Gastroesophageal sphincter (tissue), 3 donors: Measurements from ENCODE around the gene MAP3K14.

Experiments
- CTCF ChIP-seq, 4 experiments: fragments of 200-600 bp in 2 of 4; fragments of 450-650 bp in 2 of 4; sonication (generic) in 1 of 4; IDR thresholded peaks; one replicate each; pipeline ENCODE4 v1.5.1; 2017 to 2019; ENCODE audit warnings: antibody characterized with exemption in 4 of 4, mild to moderate bottlenecking in 2 of 4, moderate library complexity in 2 of 4
- POLR2A ChIP-seq, 2 donors: fragments of 450-650 bp; IDR thresholded peaks; one replicate each; pipeline ENCODE4 v1.6.1; 2017; ENCODE audit warnings: antibody characterized with exemption in 2 of 2, mild to moderate bottlenecking in 2 of 2, moderate library complexity in 1 of 2
- POLR2AphosphoS5 ChIP-seq: sonication (generic); formaldehyde crosslinking; IDR thresholded peaks from one replicate; pipeline ENCODE4 v1.6.1; 2017; ENCODE audit warnings: antibody characterized with exemption

- TF ChIP-seq POLR2A (IDR thresholded peaks at IDR 0.05) = no peak
- no peak for TF ChIP-seq CTCF (IDR thresholded peaks at IDR 0.05)
- no peak for TF ChIP-seq POLR2AphosphoS5
Observed at GRCh38 chr17:45264988-45265387, 51.8 kb downstream of the MAP3K14 start.
